ENCODE results near the gene DNAJC19.

Gene DNAJC19

DNA sequence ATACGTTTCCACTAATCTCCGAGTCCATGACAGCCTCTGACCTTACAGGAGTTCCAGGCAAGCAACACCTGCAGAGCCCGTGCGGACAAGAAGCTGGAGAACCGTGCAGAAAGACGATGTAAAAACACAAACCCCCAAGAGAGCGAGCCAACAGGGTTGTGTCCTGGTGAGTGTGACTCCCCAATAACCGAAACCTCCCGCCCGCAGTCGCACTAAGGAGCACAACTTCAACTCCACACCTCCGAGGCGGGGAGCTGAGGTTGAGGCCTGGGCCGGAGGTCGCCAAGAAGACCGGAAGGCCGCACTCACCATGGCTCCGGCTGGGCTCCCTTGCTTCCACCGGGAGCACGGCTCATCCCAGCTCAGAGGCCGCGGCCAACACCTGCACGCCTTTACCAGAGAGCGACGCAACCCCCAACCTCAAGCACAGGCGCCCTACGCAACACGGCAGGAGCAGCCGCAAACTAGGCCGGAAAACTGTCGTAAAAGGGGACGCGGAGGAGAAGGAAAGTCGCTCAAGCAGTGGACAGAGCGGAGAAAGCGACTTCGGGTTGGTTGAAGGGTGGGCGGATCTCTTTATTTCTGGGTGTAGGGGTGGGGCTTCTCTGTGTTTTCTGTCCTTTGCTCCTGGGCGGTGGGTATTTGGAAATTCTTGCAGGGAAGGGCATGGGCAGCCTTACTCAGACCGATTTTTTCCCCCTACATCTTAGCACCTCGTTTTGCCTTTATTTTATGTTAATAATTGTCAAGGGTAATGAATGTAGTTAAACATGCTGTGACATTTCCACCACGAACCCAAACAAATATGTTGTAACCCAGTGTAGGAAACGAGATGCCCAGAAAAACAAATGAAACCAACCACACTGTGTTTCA is at the start of gene DNAJC19:
Gene DNAJC19, minus strand, starts transcription at position 446 of the 873 bp plus-strand sequence. Its CDS starts 134 bp downstream, at position 312.
- TF ChIP-seq, protein P1, sequence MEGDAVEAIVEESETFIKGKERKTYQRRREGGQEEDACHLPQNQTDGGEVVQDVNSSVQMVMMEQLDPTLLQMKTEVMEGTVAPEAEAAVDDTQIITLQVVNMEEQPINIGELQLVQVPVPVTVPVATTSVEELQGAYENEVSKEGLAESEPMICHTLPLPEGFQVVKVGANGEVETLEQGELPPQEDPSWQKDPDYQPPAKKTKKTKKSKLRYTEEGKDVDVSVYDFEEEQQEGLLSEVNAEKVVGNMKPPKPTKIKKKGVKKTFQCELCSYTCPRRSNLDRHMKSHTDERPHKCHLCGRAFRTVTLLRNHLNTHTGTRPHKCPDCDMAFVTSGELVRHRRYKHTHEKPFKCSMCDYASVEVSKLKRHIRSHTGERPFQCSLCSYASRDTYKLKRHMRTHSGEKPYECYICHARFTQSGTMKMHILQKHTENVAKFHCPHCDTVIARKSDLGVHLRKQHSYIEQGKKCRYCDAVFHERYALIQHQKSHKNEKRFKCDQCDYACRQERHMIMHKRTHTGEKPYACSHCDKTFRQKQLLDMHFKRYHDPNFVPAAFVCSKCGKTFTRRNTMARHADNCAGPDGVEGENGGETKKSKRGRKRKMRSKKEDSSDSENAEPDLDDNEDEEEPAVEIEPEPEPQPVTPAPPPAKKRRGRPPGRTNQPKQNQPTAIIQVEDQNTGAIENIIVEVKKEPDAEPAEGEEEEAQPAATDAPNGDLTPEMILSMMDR (IDR thresholded peaks at IDR 0.05; ENCODE audit: low read depth, low read length) = no peak
- peak; percentile 91 for DNase-seq (ENCODE audit: extremely low read depth, low read depth)

- TF ChIP-seq, protein P1 (IDR thresholded peaks at IDR 0.05; ENCODE audit: low read depth, low read length) = no peak
- DNase-seq (ENCODE audit: extremely low read depth, low read depth) = no peak
These were observed 41.4 kb upstream of the DNAJC19 start for GRCh38 chr3:181030948-181031347.

DNA sequence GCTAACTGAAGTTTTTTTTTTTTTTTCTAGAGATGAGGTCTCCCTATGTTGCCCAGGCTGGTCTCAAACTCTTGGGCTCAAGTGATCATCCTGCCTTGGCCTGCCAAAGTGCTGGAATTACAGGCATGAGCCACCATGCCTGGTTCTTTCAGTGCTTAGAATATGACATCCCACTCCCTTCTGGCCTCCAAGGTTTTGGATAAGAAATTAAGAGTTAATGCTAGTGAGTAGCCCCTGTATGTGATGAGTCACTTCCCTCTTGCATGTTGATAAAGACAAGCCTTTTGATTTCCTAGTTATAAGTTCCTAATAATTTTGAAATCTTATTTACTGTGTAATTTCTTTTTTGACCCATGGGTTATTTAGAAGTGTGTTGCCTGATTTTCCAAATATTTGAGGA is 35.7 kb upstream of the DNAJC19 start:
- TF ChIP-seq, protein P1 (IDR thresholded peaks at IDR 0.05; ENCODE audit: low read depth, low read length) = no peak

DNA sequence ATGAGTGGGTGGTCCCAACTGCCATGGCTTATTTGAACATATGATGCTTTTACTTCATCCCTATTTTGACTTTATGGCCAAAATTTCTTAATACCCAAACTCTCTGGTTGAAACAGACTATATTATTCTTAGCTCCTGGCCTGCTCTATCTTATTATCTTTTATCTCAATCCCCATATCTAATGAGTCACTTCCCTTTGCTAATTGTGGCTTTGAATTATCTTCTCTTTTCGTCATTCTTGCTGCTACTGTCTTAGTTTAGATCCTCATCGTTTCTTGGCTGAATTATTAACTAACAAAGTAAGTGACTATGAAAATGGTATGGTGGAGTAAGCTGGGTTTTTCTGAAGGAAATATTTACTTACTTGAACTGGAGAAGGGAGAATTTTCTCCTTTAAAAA is 28.2 kb upstream of the DNAJC19 start:
- no peak for DNase-seq (ENCODE audit: extremely low read depth, low read depth)

More for the DNA sequence above, 35.7 kb upstream of the DNAJC19 start:
- DNase-seq (ENCODE audit: extremely low read depth, low read depth) = no peak

GRCh38 chr3:181009225-181009624 is 19.7 kb upstream of the DNAJC19 start:
- no peak for DNase-seq (ENCODE audit: extremely low read depth, low read depth)
- TF ChIP-seq, protein P1 (IDR thresholded peaks at IDR 0.05; ENCODE audit: low read depth, low read length) = no peak

More for the DNA sequence above, 28.2 kb upstream of the DNAJC19 start:
- TF ChIP-seq, protein P1 (IDR thresholded peaks at IDR 0.05; ENCODE audit: low read depth, low read length) = no peak

- TF ChIP-seq, protein P1 (IDR thresholded peaks at IDR 0.05; ENCODE audit: low read depth, low read length) = no peak
- no peak for DNase-seq (ENCODE audit: extremely low read depth, low read depth)
These were observed 19.3 kb upstream of the DNAJC19 start for GRCh38 chr3:181008796-181009195.

- no peak for DNase-seq (ENCODE audit: extremely low read depth, low read depth)
- TF ChIP-seq, protein P1 (IDR thresholded peaks at IDR 0.05; ENCODE audit: low read depth, low read length) = no peak
These were observed 17.7 kb upstream of the DNAJC19 start for GRCh38 chr3:181007262-181007661.

Measured in AG09319 (cell line).